ENCODE data around the gene MICAL3.

- TF ChIP-seq CTCF (IDR thresholded peaks at IDR 0.05; ENCODE audit: control extremely low read depth in 1 of 3, insufficient read depth in 1 of 3, low read depth in 1 of 3, low read length in 3 of 3) (no peak), SUZ12 (IDR thresholded peaks at IDR 0.05; ENCODE audit: low read length) (no peak), JUND (IDR thresholded peaks at IDR 0.05; ENCODE audit: low read length) (no peak), POLR2A (IDR thresholded peaks at IDR 0.05; ENCODE audit: control extremely low read depth in 1 of 2, low read depth in 2 of 2, low read length in 2 of 2) (no peak)
- TF ChIP-seq, protein P1, sequence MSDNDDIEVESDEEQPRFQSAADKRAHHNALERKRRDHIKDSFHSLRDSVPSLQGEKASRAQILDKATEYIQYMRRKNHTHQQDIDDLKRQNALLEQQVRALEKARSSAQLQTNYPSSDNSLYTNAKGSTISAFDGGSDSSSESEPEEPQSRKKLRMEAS (IDR thresholded peaks at IDR 0.05), result no peak
These were observed 59.7 kb downstream of the MICAL3 start for GRCh38 chr22:17964643-17965042.
